K562 (cell line): ENCODE results near the gene SCMH1. TPM values are rescaled to one million over a fixed set of nuclear protein-coding genes. Genes with fewer than 3 reads are reported as not detected.

ENCODE experiments used
- CBFB ChIP-seq: sonication (generic); formaldehyde crosslinking; IDR thresholded peaks from 2 replicates; pipeline ENCODE4 v1.4.0; 2020; ENCODE audit warnings: mild to moderate bottlenecking, missing genetic modification reagents
- CBX3 ChIP-seq, 2 experiments: IDR thresholded peaks; 1 replicate in 1 of 2; 2 replicates in 1 of 2; pipeline ENCODE4 v1.6.1; 2012; ENCODE audit warnings: inconsistent platforms in 2 of 2, low read length in 2 of 2, borderline replicate concordance in 1 of 2, control low read depth in 1 of 2
- DPF2 ChIP-seq: fragments of 450-650 bp; IDR thresholded peaks from 2 replicates; pipeline ENCODE4 v1.6.1; 2016
- HNRNPLL ChIP-seq: fragments of 200-400 bp; formaldehyde crosslinking; IDR thresholded peaks from 2 replicates; pipeline ENCODE4 v1.6.1; 2017; ENCODE audit warnings: low read length, low read depth, mild to moderate bottlenecking; ENCODE audit not compliant: poor library complexity, severe bottlenecking
- HOXB6 ChIP-seq: fragments of 250-450 bp; sonication (Bioruptor Pico); IDR thresholded peaks from 2 replicates; pipeline ENCODE4 v1.5.1; 2022; ENCODE audit warnings: mild to moderate bottlenecking, borderline replicate concordance
- PHB2 ChIP-seq: fragments of 450-650 bp; IDR thresholded peaks from 2 replicates; pipeline ENCODE4 v1.6.1; 2017; ENCODE audit warnings: low read depth
- PHF21A ChIP-seq: fragments of 450-650 bp; IDR thresholded peaks from 2 replicates; pipeline ENCODE4 v1.6.1; 2017; ENCODE audit warnings: low read depth, borderline replicate concordance
- POLR2G ChIP-seq: fragments of 200-400 bp; formaldehyde crosslinking; IDR thresholded peaks from 2 replicates; pipeline ENCODE4 v1.6.1; 2017; ENCODE audit warnings: low read depth, mild to moderate bottlenecking, antibody characterized with exemption, low read length, moderate library complexity
- TBL1XR1 ChIP-seq, 2 experiments: IDR thresholded peaks; 2 replicates each; pipeline ENCODE4 v1.6.1; 2012; ENCODE audit warnings: improper control_type of control experiment in 2 of 2, low read length in 2 of 2, mild to moderate bottlenecking in 1 of 2
- TEAD1 ChIP-seq, 2 experiments: fragments of 450-650 bp in 1 of 2; sonication (generic) in 1 of 2; formaldehyde crosslinking; IDR thresholded peaks; 2 replicates each; pipeline versions ENCODE4 v1.4.0 to v1.8.0; 2020 to 2022; ENCODE audit warnings: mild to moderate bottlenecking in 2 of 2, missing genetic modification reagents in 1 of 2
- TGIF2 ChIP-seq: sonication (generic); formaldehyde crosslinking; IDR thresholded peaks from 2 replicates; pipeline ENCODE4 v1.8.1; 2022; ENCODE audit warnings: mild to moderate bottlenecking, missing genetic modification reagents, moderate library complexity
- TRIM28 ChIP-seq: fragments of 450-650 bp; IDR thresholded peaks from 2 replicates; pipeline ENCODE4 v1.6.1; 2017
- U2AF1 ChIP-seq: fragments of 200-400 bp; formaldehyde crosslinking; optimal IDR thresholded peaks from 2 replicates; pipeline ENCODE3; 2017; ENCODE audit warnings: mild to moderate bottlenecking, low read depth, low read length, moderate library complexity
- ZEB2 ChIP-seq: fragments of 450-650 bp; IDR thresholded peaks from 2 replicates; pipeline ENCODE4 v1.6.1; 2016
- ZNF239 ChIP-seq: fragments of 250-450 bp; sonication (Bioruptor Pico); IDR thresholded peaks from 2 replicates; pipeline ENCODE4 v1.4.0; 2020; ENCODE audit warnings: mild to moderate bottlenecking
- ZNF644 ChIP-seq: fragments of 200-800 bp; sonication (Bioruptor generic); IDR thresholded peaks from 2 replicates; pipeline ENCODE4 v1.6.1; 2016; ENCODE audit warnings: low read depth, missing genetic modification characterization, missing compliant biosample characterization
- polyA plus RNA-seq, 8 experiments: library from polyadenylated mRNA; depleted of rRNA in 4 of 8; stranded (reverse) in 5 of 8; unstranded in 3 of 8; fragments of >200 nt; fragmentation: Nextera tagmentation in 2 of 8; fragmentation: Illumina TruSeq in 1 of 8; extraction: Ambion mirVana in 2 of 8; extraction: Trizol in 1 of 8; gene quantifications; 2 replicates each; pipeline versions ENCODE4 v1.2.1 to v1.2.3, GENCODE V29; 2011 to 2014; ENCODE audit warnings: inconsistent platforms in 1 of 8, missing spikeins in 1 of 8
- total RNA-seq, 7 experiments: library from RNA; depleted of rRNA in 6 of 7; stranded (reverse); fragments of >200 nt in 6 of 7; fragmentation: Illumina TruSeq in 2 of 7; extraction: Trizol in 2 of 7; gene quantifications; 2 replicates each; pipeline versions ENCODE4 v1.2.1 to v1.2.3, GENCODE V29; 2011 to 2021; ENCODE audit warnings: low replicate concordance in 1 of 7
- TF ChIP-seq, protein P1 (sequence below), 2 experiments: fragments of 450-650 bp; IDR thresholded peaks; 2 replicates each; pipeline ENCODE4 v1.6.1; 2016; ENCODE audit warnings: mild to moderate bottlenecking in 2 of 2, borderline replicate concordance in 1 of 2, low read depth in 1 of 2, moderate library complexity in 1 of 2
- TF ChIP-seq, protein P2 (sequence below): IDR thresholded peaks from 3 replicates; pipeline ENCODE4 v1.6.1; 2011; ENCODE audit warnings: borderline replicate concordance, mild to moderate bottlenecking, moderate library complexity; ENCODE audit not compliant: insufficient read length; ENCODE audit errors: extremely low read depth

Gene SCMH1
- total and polyA plus RNA-seq, 9 of the 15 experiments (the other 6 are each of a cell fraction or from before 2014, with no cell fraction given) = 8.5 to 37.0 (median 26.8) TPM

DNA sequence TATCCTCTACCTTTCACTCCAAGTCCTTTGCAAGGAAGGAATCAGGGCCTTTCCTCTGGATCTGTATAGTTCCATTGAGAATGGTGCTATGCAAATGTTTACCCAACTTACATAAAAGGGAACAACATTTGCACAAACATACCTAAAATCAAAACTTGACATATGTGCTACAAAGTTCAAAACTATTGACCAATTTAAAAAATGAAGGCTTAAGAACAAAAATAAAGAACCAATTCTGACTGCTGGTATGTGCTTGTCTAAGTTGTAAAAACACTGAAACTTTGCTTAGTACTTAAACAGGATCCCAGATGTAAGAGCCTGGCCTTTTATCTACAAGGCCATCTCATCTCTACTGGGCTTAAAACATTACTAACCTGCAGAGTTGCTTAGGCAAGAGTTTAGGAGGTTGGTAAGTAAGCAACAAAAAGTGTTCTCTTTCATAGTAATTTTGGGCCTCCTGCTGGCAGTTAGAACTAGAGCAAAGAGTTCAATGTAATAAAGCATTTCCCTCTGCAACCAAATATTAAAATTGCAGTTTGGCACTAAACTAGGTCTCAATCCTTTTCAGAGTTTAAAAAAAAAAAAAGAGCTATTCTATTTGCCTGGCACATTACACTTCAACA, 2.0 kb downstream of the SCMH1 start (continued):
- TF ChIP-seq TGIF2 = no peak
- TF ChIP-seq ZEB2 = no peak
- TF ChIP-seq HNRNPLL = no peak
- TF ChIP-seq PHB2 = no peak
- TF ChIP-seq TRIM28 = no peak
- TF ChIP-seq ZNF239 (CRISPR knock-in tag) = no peak
- peak in 1 of 2 experiments; percentile 80; a peak in 1 of 3 replicates for TF ChIP-seq CBX3 (IDR thresholded peaks at IDR 0.05; ENCODE audit: borderline replicate concordance in 1 of 2, low read length in 2 of 2)
- no peak for TF ChIP-seq U2AF1
- TF ChIP-seq TEAD1 (CRISPR knock-in tag; IDR thresholded peaks at IDR 0.05) = no peak
- peak; percentile 12; the same call in 1 of the 2 replicates for TF ChIP-seq DPF2
- TF ChIP-seq PHF21A = no peak
- no peak for TF ChIP-seq POLR2G
- 0 out of 2 replicates have a peak, but pooled peaks have one; percentile 19 for TF ChIP-seq ZNF644 (tag)
- TF ChIP-seq TBL1XR1 (IDR thresholded peaks at IDR 0.05; ENCODE audit: low read length in 2 of 2) = no peak
- no peak for TF ChIP-seq HOXB6
- TF ChIP-seq, protein P1, sequence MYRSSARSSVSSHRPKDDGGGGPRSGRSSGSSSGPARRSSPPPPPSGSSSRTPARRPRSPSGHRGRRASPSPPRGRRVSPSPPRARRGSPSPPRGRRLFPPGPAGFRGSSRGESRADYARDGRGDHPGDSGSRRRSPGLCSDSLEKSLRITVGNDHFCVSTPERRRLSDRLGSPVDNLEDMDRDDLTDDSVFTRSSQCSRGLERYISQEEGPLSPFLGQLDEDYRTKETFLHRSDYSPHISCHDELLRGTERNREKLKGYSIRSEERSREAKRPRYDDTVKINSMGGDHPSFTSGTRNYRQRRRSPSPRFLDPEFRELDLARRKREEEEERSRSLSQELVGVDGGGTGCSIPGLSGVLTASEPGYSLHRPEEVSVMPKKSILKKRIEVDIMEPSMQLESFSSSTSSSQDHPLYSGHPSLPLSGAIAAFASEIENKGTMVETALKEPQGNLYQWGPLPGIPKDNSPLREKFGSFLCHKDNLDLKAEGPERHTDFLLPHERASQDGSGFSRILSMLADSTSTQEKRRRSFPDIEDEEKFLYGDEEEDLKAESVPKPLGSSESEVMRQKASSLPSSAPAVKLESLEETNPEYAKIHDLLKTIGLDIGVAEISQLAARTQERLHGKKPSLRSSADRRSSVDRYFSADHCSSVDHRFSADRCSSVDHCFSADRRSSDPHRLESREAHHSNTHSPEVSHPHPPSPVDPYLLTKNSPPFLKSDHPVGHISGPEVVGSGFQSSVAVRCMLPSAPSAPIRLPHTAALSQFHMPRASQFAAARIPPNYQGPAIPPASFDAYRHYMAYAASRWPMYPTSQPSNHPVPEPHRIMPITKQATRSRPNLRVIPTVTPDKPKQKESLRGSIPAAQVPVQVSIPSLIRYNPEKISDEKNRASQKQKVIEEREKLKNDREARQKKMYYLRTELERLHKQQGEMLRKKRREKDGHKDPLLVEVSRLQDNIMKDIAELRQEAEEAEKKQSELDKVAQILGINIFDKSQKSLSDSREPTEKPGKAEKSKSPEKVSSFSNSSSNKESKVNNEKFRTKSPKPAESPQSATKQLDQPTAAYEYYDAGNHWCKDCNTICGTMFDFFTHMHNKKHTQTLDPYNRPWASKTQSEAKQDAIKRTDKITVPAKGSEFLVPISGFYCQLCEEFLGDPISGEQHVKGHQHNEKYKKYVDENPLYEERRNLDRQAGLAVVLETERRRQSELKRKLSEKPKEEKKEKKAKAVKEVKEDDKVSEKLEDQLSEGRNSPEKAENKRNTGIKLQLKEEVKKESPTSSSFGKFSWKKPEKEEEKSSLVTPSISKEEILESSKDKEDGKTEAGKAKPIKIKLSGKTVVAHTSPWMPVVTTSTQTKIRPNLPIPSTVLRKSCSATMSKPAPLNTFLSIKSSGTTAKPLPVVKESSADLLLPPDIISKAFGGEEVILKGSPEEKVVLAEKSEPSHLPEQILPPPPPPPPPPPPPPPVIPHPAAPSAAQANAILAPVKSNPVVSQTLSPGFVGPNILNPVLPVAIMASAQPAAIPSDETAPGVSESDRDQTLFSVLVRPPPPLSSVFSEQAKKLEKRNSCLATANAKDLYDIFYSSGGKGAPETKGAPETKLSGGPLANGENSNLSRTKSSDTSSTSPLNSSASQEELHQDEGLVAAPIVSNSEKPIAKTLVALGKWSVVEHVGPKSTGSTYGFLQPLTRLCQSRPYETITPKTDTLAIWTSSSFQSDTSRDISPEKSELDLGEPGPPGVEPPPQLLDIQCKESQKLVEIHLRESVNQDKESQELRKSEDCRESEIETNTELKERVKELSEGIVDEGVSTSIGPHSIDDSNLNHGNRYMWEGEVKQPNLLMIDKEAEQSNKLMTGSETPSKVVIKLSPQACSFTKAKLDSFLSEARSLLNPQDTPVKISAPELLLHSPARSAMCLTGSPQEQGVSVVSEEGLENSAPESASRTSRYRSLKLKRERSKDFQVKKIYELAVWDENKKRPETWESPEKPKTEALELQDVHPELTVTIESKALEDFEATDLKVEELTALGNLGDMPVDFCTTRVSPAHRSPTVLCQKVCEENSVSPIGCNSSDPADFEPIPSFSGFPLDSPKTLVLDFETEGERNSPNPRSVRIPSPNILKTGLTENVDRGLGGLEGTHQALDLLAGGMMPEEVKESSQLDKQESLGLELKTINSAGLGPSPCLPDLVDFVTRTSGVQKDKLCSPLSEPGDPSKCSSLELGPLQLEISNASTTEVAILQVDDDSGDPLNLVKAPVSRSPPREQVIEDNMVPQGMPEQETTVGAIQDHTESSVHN (IDR thresholded peaks at IDR 0.05; ENCODE audit: borderline replicate concordance in 1 of 2, low read depth in 1 of 2) = no peak
- TF ChIP-seq CBFB (CRISPR knock-in tag) = no peak
- TF ChIP-seq, protein P2, sequence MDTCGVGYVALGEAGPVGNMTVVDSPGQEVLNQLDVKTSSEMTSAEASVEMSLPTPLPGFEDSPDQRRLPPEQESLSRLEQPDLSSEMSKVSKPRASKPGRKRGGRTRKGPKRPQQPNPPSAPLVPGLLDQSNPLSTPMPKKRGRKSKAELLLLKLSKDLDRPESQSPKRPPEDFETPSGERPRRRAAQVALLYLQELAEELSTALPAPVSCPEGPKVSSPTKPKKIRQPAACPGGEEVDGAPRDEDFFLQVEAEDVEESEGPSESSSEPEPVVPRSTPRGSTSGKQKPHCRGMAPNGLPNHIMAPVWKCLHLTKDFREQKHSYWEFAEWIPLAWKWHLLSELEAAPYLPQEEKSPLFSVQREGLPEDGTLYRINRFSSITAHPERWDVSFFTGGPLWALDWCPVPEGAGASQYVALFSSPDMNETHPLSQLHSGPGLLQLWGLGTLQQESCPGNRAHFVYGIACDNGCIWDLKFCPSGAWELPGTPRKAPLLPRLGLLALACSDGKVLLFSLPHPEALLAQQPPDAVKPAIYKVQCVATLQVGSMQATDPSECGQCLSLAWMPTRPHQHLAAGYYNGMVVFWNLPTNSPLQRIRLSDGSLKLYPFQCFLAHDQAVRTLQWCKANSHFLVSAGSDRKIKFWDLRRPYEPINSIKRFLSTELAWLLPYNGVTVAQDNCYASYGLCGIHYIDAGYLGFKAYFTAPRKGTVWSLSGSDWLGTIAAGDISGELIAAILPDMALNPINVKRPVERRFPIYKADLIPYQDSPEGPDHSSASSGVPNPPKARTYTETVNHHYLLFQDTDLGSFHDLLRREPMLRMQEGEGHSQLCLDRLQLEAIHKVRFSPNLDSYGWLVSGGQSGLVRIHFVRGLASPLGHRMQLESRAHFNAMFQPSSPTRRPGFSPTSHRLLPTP = no peak
